CD14-positive monocyte (primary cell): ENCODE measurements around the gene AGPAT3. TPM values are rescaled to one million over a fixed set of nuclear protein-coding genes. Genes with fewer than 3 reads are reported as not detected.
A peak's percentile ranks its signal among the peaks of the same experiment; 100 is the strongest.

Source experiments
- DNase-seq, 3 donors: peaks; one replicate each; pipeline ENCODE4 v3.0.0-alpha.2; 2011 to 2022
- H2AFZ ChIP-seq: 2 replicates; pipeline ENCODE4 v1.6.0; 2012; ENCODE audit warnings: mild to moderate bottlenecking, low read depth, low read length, inconsistent platforms; ENCODE audit not compliant: insufficient read depth, poor library complexity, severe bottlenecking
- H3K27ac ChIP-seq, 2 donors: 1 replicate in 1 of 2; 2 replicates in 1 of 2; pipeline ENCODE4 v1.5.1; 2012 to 2013; ENCODE audit warnings: low read length in 2 of 2, control low read depth in 1 of 2, inconsistent platforms in 1 of 2, low read depth in 1 of 2, mild to moderate bottlenecking in 1 of 2
- H3K27me3 ChIP-seq, 2 donors: one replicate each; pipeline versions ENCODE4 v1.6.0 to v1.6.1; 2011 to 2013; ENCODE audit warnings: low read length in 2 of 2; ENCODE audit not compliant: control insufficient read depth in 2 of 2, insufficient read depth in 2 of 2
- H3K36me3 ChIP-seq, 2 donors: replicated peaks in 1 of 2; 1 replicate in 1 of 2; 2 replicates in 1 of 2; pipeline versions ENCODE4 v1.5.1 to v1.6.1; 2012 to 2013; ENCODE audit warnings: low read length in 2 of 2, control low read depth in 1 of 2, inconsistent platforms in 1 of 2, mild to moderate bottlenecking in 1 of 2; ENCODE audit not compliant: insufficient read depth in 2 of 2, control insufficient read depth in 1 of 2
- H3K4me1 ChIP-seq, 2 donors: 1 replicate in 1 of 2; 2 replicates in 1 of 2; pipeline versions ENCODE4 v1.5.1 to v1.6.1; 2012 to 2013; ENCODE audit warnings: low read length in 2 of 2, control low read depth in 1 of 2, inconsistent platforms in 1 of 2, mild to moderate bottlenecking in 1 of 2, moderate library complexity in 1 of 2; ENCODE audit not compliant: insufficient read depth in 2 of 2, control insufficient read depth in 1 of 2
- H3K4me2 ChIP-seq: replicated peaks from 2 replicates; pipeline ENCODE3; 2012; ENCODE audit warnings: low read length, moderate library complexity, mild to moderate bottlenecking; ENCODE audit not compliant: poor library complexity, severe bottlenecking; ENCODE audit errors: extremely low read depth
- H3K4me3 ChIP-seq, 3 experiments: fragments of 200-600 bp in 1 of 3; sonication (generic) in 1 of 3; replicated peaks in 1 of 3; 1 replicate in 2 of 3; 2 replicates in 1 of 3; pipeline ENCODE4 v1.5.1; 2011 to 2013; ENCODE audit warnings: low read length in 3 of 3, mild to moderate bottlenecking in 3 of 3, control low read depth in 2 of 3, low read depth in 2 of 3, inconsistent platforms in 1 of 3, moderate library complexity in 1 of 3
- H3K79me2 ChIP-seq: 2 replicates; pipeline ENCODE4 v1.6.0; 2012; ENCODE audit warnings: mild to moderate bottlenecking, control low read depth, inconsistent platforms, low read length, moderate library complexity; ENCODE audit not compliant: insufficient read depth
- H3K9ac ChIP-seq: 2 replicates; pipeline ENCODE4 v1.6.0; 2017; ENCODE audit warnings: low read length, mild to moderate bottlenecking; ENCODE audit not compliant: insufficient read depth, poor library complexity, severe bottlenecking
- H3K9me3 ChIP-seq, 2 donors: replicated peaks in 1 of 2; 1 replicate in 1 of 2; 2 replicates in 1 of 2; pipeline versions ENCODE4 v1.5.1 to v1.6.1; 2012 to 2013; ENCODE audit warnings: low read length in 2 of 2, control low read depth in 1 of 2; ENCODE audit not compliant: control insufficient read depth in 1 of 2, insufficient read depth in 1 of 2
- H4K20me1 ChIP-seq: 2 replicates; pipeline ENCODE4 v1.6.0; 2012; ENCODE audit warnings: mild to moderate bottlenecking, low read length, control low read depth, moderate library complexity; ENCODE audit not compliant: insufficient read depth
- H3K27ac Mint-ChIP-seq, 7 donors: one replicate each; pipeline ENCODE4 v1.8.0; 2020; ENCODE audit warnings: mild to moderate bottlenecking in 7 of 7, mixed read lengths in 7 of 7, moderate library complexity in 6 of 7, inconsistent platforms in 2 of 7
- H3K27me3 Mint-ChIP-seq, 3 donors: one replicate each; pipeline ENCODE4 v1.8.0; 2021 to 2022; ENCODE audit warnings: low read depth in 3 of 3, mild to moderate bottlenecking in 3 of 3, mixed read lengths in 3 of 3, moderate library complexity in 3 of 3, inconsistent platforms in 1 of 3
- H3K36me3 Mint-ChIP-seq, 2 donors: one replicate each; pipeline ENCODE4 v1.8.0; 2020; ENCODE audit warnings: mixed read lengths in 2 of 2, inconsistent platforms in 1 of 2, mild to moderate bottlenecking in 1 of 2
- H3K4me1 Mint-ChIP-seq: one replicate; pipeline ENCODE4 v1.8.0; 2020; ENCODE audit warnings: mild to moderate bottlenecking, mixed read lengths
- H3K4me3 Mint-ChIP-seq, 2 donors: one replicate each; pipeline ENCODE4 v1.8.0; 2020; ENCODE audit warnings: mild to moderate bottlenecking in 2 of 2, mixed read lengths in 2 of 2, moderate library complexity in 1 of 2
- H3K9me3 Mint-ChIP-seq, 7 donors: one replicate each; pipeline ENCODE4 v1.8.0; 2020 to 2022; ENCODE audit warnings: mixed read lengths in 7 of 7, mild to moderate bottlenecking in 6 of 7, moderate library complexity in 6 of 7, inconsistent platforms in 2 of 7
- CTCF ChIP-seq: fragments of 200-600 bp; IDR thresholded peaks from one replicate; pipeline ENCODE4 v1.8.0; 2022; ENCODE audit warnings: antibody characterized with exemption, mild to moderate bottlenecking
- WGBS: methylation state at CpG from one replicate; pipeline ENCODE4 v1.1.5; 2013; ENCODE audit warnings: missing lambda C conversion rate; ENCODE audit not compliant: insufficient coverage; 5-methylcytosine and 5-hydroxymethylcytosine counted together
- intact Hi-C, 2 donors: fragments of 100-400 bp; cut with micrococcal nuclease; formaldehyde crosslinking; loops; one replicate each; pipeline versions ENCODE4 v1.15.0 to v1.15.1; 2023
- polyA plus RNA-seq, 3 donors: library from polyadenylated mRNA; depleted of rRNA in 1 of 3; unstranded in 2 of 3; stranded (reverse) in 1 of 3; fragments of 300-500 nt in 2 of 3; fragments of >200 nt in 1 of 3; fragmentation: Illumina TruSeq in 2 of 3; gene quantifications; 1 replicate in 2 of 3; 2 replicates in 1 of 3; pipeline ENCODE4 v1.2.3, GENCODE V29; 2012 to 2021

AGPAT3 gene
- polyA plus RNA-seq, 3 donors = 24.9 to 49.3 (median 26.2) TPM

DNA sequence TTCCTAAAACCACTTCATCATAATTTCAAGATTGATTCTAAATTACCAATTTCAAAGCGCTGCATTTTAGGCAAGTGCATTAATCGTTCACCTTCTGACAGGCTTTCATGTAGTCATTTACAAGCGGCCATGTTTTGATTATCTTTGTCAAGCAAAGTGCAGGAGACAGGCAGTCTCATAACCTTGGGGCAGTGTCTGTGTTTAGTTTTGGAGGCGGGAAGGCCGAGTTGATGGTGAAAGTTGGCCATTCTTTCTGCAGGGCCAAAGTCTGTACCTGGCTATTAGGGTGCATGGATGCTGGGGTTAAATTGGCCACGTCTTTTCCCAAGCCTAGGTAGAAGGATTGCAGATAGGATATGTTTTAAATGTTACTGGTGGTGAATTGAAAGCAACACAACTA lies 2.9 kb downstream of the AGPAT3 start:
- Histone ChIP-seq H3K36me3 (peaks cover 2 to 48% of the 10 kb centered on the region in 2 donors), H3K9ac (no peak overlapping the region), H3K79me2 (peaks cover 80% of the 10 kb centered on the region), H4K20me1 (peaks cover 72% of the 10 kb centered on the region), H3K9me3 (no peaks in the 10 kb centered on the region), H3K27me3 (no peaks in the 10 kb centered on the region), H3K4me1 (peaks cover 37 to 49% of the 10 kb centered on the region in 2 donors), H3K27ac (no peak overlapping the region), H2AFZ (no peak overlapping the region), H3K4me3 (no peak overlapping the region), H3K4me2 (no peak overlapping the region)
- 100% methylated on average over 5 of the region's 6 CpGs for WGBS
- H3K4me3 Mint-ChIP-seq = no peak overlapping the region
- H3K9me3 Mint-ChIP-seq = peaks cover 0 to 2% (median 0%) of the 10 kb centered on the region in 7 donors
- intact Hi-C loops = no loop called here
- peaks cover 51% of the 10 kb centered on the region for H3K4me1 Mint-ChIP-seq
- peaks cover 43 to 52% of the 10 kb centered on the region in 2 donors for H3K36me3 Mint-ChIP-seq
- DNase-seq = no peak
- no peak for TF ChIP-seq CTCF
- H3K27ac Mint-ChIP-seq = peak overlapping the region in 2 of 7 donors; percentile 42 to 55
- peaks cover 3 to 8% (median 5%) of the 10 kb centered on the region in 3 donors for H3K27me3 Mint-ChIP-seq

DNA sequence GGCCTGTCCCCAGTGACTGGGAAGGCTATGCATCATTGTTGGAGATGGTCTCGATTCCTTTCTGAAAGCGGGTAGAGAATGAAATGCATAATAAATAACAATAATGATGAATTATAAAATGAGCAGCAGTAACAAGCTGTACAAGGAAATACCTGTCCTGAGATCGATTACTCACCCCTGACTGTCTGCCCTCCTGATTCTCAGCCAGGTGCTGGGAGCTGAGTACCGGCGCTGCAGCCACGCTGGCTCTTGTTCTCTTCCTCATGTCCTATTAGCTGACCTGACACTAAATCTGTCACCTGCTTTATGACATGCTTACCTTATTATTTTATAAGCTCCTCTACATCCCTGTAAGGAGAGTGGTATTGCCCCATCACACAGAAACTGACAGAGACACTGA lies 3.4 kb downstream of the AGPAT3 start:
- Mint-ChIP-seq H3K9me3 (peaks cover 0 to 2% (median 0%) of the 10 kb centered on the region in 7 donors), H3K36me3 (peaks cover 43 to 56% of the 10 kb centered on the region in 2 donors), H3K4me3 (no peak overlapping the region), H3K4me1 (peaks cover 56% of the 10 kb centered on the region), H3K27me3 (peaks cover 0 to 6% (median 2%) of the 10 kb centered on the region in 3 donors), H3K27ac (peak overlapping the region in 2 of 7 donors; percentile 9 to 61)
- Histone ChIP-seq H3K9me3 (no peaks in the 10 kb centered on the region), H3K36me3 (peaks cover 2 to 48% of the 10 kb centered on the region in 2 donors), H3K4me2 (no peak overlapping the region), H3K4me1 (peaks cover 42 to 54% of the 10 kb centered on the region in 2 donors), H3K27ac (no peak overlapping the region), H3K79me2 (peaks cover 86% of the 10 kb centered on the region), H4K20me1 (peaks cover 77% of the 10 kb centered on the region), H3K9ac (no peak overlapping the region), H3K27me3 (no peaks in the 10 kb centered on the region), H2AFZ (no peak overlapping the region), H3K4me3 (no peak overlapping the region)
- no peak for TF ChIP-seq CTCF
- WGBS = no CpG with 5 or more reads among the region's 6 CpGs
- DNase-seq = no peak
- intact Hi-C loops = no loop called here
